ENCODE results near the gene TOMM40L.

DNA sequence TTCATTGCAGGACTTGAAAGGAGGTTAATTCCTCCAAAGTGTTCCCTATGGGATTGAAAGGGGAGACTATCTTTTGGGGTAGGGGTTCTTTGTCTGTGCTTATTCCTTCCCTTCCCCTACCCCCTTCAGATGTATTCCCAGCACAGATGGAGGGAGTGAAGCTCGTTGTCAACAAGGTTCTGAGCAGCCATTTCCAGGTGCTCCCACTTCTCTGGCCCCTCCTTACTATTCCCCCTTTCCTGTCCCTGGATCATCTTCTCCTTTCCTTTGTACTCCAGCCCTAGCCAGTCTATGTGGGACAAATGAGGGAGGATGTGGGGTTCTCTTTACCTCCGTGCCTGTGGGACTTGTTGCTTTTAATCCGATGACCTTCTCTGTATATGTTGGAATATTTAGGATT lies 899 bp downstream of the TOMM40L start:
- TF ChIP-seq POLR2A (IDR thresholded peaks at IDR 0.05; ENCODE audit: low read depth, low read length): no peak
- TF ChIP-seq POLR2AphosphoS5 (IDR thresholded peaks at IDR 0.05; ENCODE audit: low read depth, low read length): no peak
- no peak for TF ChIP-seq TAF1 (IDR thresholded peaks at IDR 0.05; ENCODE audit: low read depth, low read length)
- no peak for TF ChIP-seq SPI1 (IDR thresholded peaks at IDR 0.05; ENCODE audit: low read depth, low read length)
- no peak for TF ChIP-seq PAX5 (IDR thresholded peaks at IDR 0.05; ENCODE audit: insufficient read depth, low read length, severe bottlenecking)
- TF ChIP-seq POU2F2 (IDR thresholded peaks at IDR 0.05; ENCODE audit: low read depth, low read length): no peak
